Nephron progenitor cell (in vitro differentiated cells): ENCODE measurements around the gene SH2D3C.
A peak's percentile ranks its signal among the peaks of the same experiment; 100 is the strongest.

ENCODE experiments used
- DNase-seq: peaks from one replicate; pipeline ENCODE4 v3.0.0; 2021
- H3K27ac Mint-ChIP-seq: 2 replicates; pipeline ENCODE4 v1.8.0; 2021; ENCODE audit warnings: mild to moderate bottlenecking, moderate library complexity, mixed read lengths
- H3K27me3 Mint-ChIP-seq: 2 replicates; pipeline ENCODE4 v1.8.0; 2021; ENCODE audit warnings: mild to moderate bottlenecking, low read depth, mixed read lengths; ENCODE audit not compliant: poor library complexity
- H3K36me3 Mint-ChIP-seq: 2 replicates; pipeline ENCODE4 v1.8.0; 2021; ENCODE audit warnings: low read depth, mixed read lengths
- H3K4me1 Mint-ChIP-seq: 2 replicates; pipeline ENCODE4 v1.8.0; 2021; ENCODE audit warnings: mixed read lengths
- H3K4me3 Mint-ChIP-seq: 2 replicates; pipeline ENCODE4 v1.8.0; 2021; ENCODE audit warnings: mild to moderate bottlenecking, moderate library complexity, mixed read lengths
- H3K9me3 Mint-ChIP-seq: 2 replicates; pipeline ENCODE4 v1.8.0; 2021; ENCODE audit warnings: mild to moderate bottlenecking, moderate library complexity, mixed read lengths
- TF ChIP-seq, protein P1 (sequence below): fragments of 200-600 bp; sonication (generic); IDR thresholded peaks from 2 replicates; pipeline ENCODE4 v1.5.0; 2021; ENCODE audit warnings: antibody characterized with exemption

Gene SH2D3C

GRCh38 chr9:127703289-127703946 is 75.0 kb downstream of the SH2D3C start:
- Mint-ChIP-seq H3K36me3 (no peaks in the 10 kb centered on the region), H3K4me1 (peaks cover 72% of the 10 kb centered on the region), H3K27me3 (peaks cover 5% of the 10 kb centered on the region), H3K27ac (peak overlapping the region; percentile 60), H3K9me3 (peaks cover under 1% of the 10 kb centered on the region), H3K4me3 (no peak overlapping the region)
- DNase-seq, result no peak
- TF ChIP-seq, protein P1, sequence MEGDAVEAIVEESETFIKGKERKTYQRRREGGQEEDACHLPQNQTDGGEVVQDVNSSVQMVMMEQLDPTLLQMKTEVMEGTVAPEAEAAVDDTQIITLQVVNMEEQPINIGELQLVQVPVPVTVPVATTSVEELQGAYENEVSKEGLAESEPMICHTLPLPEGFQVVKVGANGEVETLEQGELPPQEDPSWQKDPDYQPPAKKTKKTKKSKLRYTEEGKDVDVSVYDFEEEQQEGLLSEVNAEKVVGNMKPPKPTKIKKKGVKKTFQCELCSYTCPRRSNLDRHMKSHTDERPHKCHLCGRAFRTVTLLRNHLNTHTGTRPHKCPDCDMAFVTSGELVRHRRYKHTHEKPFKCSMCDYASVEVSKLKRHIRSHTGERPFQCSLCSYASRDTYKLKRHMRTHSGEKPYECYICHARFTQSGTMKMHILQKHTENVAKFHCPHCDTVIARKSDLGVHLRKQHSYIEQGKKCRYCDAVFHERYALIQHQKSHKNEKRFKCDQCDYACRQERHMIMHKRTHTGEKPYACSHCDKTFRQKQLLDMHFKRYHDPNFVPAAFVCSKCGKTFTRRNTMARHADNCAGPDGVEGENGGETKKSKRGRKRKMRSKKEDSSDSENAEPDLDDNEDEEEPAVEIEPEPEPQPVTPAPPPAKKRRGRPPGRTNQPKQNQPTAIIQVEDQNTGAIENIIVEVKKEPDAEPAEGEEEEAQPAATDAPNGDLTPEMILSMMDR, result no peak

DNA sequence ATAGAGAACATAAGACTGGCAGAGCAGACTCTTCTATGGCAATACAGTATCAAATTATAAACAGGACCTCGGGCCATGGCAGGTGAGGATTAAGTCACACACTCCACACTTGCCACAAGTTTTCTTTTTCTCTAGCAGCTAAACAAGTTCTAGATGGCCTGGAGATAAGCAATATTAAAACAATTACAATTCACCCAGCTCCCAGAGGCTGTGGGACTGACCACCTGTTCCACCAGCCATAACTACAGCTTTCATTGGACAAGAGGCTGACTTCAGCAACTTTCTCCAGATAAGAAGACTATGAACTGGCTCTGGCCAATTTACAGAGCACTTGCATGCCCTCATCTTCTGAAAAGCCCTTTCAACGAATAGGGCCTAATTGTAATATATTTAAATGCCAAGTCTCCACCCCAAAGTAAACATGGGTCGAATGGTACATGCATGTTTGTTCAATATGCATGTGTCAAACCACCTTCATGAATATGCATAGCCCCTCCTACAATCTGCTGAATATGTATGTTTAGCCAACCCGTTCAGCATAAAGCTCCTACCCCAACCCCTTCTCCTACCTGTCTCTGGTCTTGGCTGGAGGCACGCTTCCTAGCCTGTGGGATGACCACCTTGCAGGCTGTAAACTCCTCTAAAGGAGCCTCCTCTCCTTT is 77.7 kb downstream of the SH2D3C start:
- TF ChIP-seq, protein P1, result no peak
- no peak overlapping the region for H3K4me3 Mint-ChIP-seq
- H3K9me3 Mint-ChIP-seq, result no peaks in the 10 kb centered on the region

DNA sequence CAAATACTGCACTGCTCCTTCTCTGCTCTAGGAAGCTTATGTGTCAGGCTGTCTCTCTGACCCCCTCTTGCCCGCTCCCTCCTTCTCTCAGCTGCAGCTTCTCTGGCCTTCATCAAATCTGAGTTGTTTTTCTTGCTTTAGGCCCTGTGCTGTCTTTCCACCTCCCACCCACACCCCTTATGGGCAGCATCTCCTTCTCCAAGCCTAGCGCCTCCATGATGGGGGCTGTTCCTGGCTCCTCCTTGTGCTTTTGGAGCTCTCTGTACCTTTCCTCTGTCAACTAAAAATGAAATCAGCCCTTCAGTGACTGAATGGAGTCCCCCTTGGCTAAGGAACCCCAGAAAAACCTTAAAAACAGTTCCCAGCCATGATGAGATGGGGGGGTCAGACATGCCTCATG is 78.3 kb downstream of the SH2D3C start:
- Mint-ChIP-seq H3K4me3 (peak overlapping the region; percentile 4), H3K27ac (peak overlapping the region; percentile 84), H3K4me1 (peaks cover 52% of the 10 kb centered on the region)

More for the DNA sequence above, 77.7 kb downstream of the SH2D3C start:
- Mint-ChIP-seq H3K36me3 (no peaks in the 10 kb centered on the region), H3K27ac (no peak overlapping the region), H3K4me1 (peaks cover 58% of the 10 kb centered on the region), H3K27me3 (peaks cover 5% of the 10 kb centered on the region)
- DNase-seq, result no peak

DNA sequence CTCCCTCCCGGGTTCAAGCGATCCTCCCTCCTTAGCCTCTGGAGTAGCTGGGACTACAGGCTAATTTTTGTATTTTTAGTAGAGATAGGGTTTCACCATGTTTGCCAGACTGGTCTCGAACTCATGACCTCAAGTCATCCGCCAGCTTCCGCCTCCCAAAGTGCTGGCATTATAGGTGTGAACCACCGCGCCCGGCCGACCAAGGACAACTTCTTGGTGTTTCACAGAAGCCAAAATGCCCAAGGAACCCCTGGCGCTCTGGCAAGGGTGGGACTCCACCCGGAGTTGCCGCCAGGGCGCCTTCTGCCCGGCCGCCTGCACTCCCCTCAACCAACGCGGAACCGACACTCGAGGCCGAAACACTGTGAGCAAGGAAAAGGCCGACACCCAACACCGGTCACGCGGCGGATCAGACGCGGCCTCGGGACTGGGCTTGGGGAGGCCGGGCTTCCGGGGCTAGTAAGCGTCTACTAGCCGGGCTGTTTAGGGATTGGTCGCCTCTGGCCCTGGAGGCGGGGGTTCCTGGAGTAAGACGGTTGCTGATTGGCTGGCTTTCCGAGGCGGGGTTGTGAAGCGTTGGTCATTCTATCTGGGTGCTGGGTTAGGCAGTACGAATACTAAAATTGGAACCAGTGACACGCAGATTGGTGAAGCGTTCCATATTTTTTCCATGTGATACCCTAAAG is 79.3 kb downstream of the SH2D3C start:
- DNase-seq, result peak; percentile 88
- no peaks in the 10 kb centered on the region for H3K9me3 Mint-ChIP-seq
- H3K4me3 Mint-ChIP-seq, result peak overlapping the region; percentile 56
- TF ChIP-seq, protein P1, result no peak
- peaks cover 42% of the 10 kb centered on the region for H3K4me1 Mint-ChIP-seq
- no peak overlapping the region for H3K27ac Mint-ChIP-seq
- H3K36me3 Mint-ChIP-seq, result peaks cover 4% of the 10 kb centered on the region
- H3K27me3 Mint-ChIP-seq, result peaks cover 5% of the 10 kb centered on the region

More for the DNA sequence above, 78.3 kb downstream of the SH2D3C start:
- no peak for DNase-seq
- TF ChIP-seq, protein P1, result no peak
- H3K9me3 Mint-ChIP-seq, result no peaks in the 10 kb centered on the region
- H3K36me3 Mint-ChIP-seq, result no peaks in the 10 kb centered on the region
- H3K27me3 Mint-ChIP-seq, result peaks cover 5% of the 10 kb centered on the region

- TF ChIP-seq, protein P1, result no peak
- no peak for DNase-seq
- no peaks in the 10 kb centered on the region for H3K9me3 Mint-ChIP-seq
- H3K36me3 Mint-ChIP-seq, result peaks cover 5% of the 10 kb centered on the region
- no peak overlapping the region for H3K27ac Mint-ChIP-seq
- H3K27me3 Mint-ChIP-seq, result peaks cover 5% of the 10 kb centered on the region
- H3K4me1 Mint-ChIP-seq, result peaks cover 36% of the 10 kb centered on the region
- no peak overlapping the region for H3K4me3 Mint-ChIP-seq
Observed at GRCh38 chr9:127698386-127698785, 80.1 kb downstream of the SH2D3C start.
